HepG2 (cell line): Measurements from ENCODE around the gene GPR15LG.

Source experiments
- CTCF ChIP-seq: sonication (generic); formaldehyde crosslinking; IDR thresholded peaks from 2 replicates; pipeline ENCODE4 v1.5.0; 2020; ENCODE audit warnings: mild to moderate bottlenecking, missing genetic modification reagents, moderate library complexity
- FOXP1 ChIP-seq, 2 experiments: fragments of 450-650 bp in 1 of 2; IDR thresholded peaks; 2 replicates each; pipeline ENCODE4 v1.6.1; 2017 to 2018; ENCODE audit warnings: antibody characterized with exemption in 1 of 2
- KLF13 ChIP-seq: sonication (generic); formaldehyde crosslinking; IDR thresholded peaks from 2 replicates; pipeline ENCODE4 v1.4.0; 2020; ENCODE audit warnings: mild to moderate bottlenecking, missing genetic modification reagents
- PRDM15 ChIP-seq: sonication (generic); formaldehyde crosslinking; IDR thresholded peaks from 2 replicates; pipeline ENCODE4 v1.4.0; 2020; ENCODE audit warnings: missing genetic modification reagents
- TARDBP ChIP-seq: sonication (generic); formaldehyde crosslinking; IDR thresholded peaks from 2 replicates; pipeline ENCODE4 v1.8.0; 2022; ENCODE audit warnings: mild to moderate bottlenecking, missing genetic modification reagents
- TF ChIP-seq, protein P1 (sequence below): sonication (generic); formaldehyde crosslinking; IDR thresholded peaks from 2 replicates; pipeline ENCODE4 v1.4.0; 2020; ENCODE audit warnings: missing genetic modification reagents

DNA sequence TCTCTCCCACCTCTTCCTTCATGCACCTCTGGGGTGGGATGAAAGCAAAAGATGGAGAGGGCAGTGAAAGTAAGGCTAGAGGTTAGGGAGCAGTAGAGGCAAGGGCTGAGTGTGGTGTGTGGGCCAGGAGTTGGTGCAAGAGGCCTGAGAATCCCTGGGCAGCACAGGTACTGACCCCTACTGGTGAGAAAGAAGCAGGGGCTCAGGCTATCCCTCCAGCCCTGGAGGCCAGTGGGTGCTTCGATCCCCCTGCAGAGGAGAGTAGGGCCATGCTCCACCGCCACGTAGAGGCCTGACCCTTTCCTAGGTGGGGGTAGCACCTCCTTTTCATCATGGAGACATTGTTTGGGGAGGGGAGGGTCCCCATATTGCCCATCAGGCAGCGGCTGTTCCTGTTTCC lies 30.5 kb downstream of the GPR15LG start:
- TF ChIP-seq TARDBP (CRISPR knock-in tag) (no peak), CTCF (CRISPR knock-in tag) (peak; percentile 49), KLF13 (CRISPR knock-in tag) (no peak), FOXP1 (IDR thresholded peaks at IDR 0.05) (no peak), FOXP1 (CRISPR knock-in tag; IDR thresholded peaks at IDR 0.05) (no peak), PRDM15 (no peak)
- TF ChIP-seq, protein P1, sequence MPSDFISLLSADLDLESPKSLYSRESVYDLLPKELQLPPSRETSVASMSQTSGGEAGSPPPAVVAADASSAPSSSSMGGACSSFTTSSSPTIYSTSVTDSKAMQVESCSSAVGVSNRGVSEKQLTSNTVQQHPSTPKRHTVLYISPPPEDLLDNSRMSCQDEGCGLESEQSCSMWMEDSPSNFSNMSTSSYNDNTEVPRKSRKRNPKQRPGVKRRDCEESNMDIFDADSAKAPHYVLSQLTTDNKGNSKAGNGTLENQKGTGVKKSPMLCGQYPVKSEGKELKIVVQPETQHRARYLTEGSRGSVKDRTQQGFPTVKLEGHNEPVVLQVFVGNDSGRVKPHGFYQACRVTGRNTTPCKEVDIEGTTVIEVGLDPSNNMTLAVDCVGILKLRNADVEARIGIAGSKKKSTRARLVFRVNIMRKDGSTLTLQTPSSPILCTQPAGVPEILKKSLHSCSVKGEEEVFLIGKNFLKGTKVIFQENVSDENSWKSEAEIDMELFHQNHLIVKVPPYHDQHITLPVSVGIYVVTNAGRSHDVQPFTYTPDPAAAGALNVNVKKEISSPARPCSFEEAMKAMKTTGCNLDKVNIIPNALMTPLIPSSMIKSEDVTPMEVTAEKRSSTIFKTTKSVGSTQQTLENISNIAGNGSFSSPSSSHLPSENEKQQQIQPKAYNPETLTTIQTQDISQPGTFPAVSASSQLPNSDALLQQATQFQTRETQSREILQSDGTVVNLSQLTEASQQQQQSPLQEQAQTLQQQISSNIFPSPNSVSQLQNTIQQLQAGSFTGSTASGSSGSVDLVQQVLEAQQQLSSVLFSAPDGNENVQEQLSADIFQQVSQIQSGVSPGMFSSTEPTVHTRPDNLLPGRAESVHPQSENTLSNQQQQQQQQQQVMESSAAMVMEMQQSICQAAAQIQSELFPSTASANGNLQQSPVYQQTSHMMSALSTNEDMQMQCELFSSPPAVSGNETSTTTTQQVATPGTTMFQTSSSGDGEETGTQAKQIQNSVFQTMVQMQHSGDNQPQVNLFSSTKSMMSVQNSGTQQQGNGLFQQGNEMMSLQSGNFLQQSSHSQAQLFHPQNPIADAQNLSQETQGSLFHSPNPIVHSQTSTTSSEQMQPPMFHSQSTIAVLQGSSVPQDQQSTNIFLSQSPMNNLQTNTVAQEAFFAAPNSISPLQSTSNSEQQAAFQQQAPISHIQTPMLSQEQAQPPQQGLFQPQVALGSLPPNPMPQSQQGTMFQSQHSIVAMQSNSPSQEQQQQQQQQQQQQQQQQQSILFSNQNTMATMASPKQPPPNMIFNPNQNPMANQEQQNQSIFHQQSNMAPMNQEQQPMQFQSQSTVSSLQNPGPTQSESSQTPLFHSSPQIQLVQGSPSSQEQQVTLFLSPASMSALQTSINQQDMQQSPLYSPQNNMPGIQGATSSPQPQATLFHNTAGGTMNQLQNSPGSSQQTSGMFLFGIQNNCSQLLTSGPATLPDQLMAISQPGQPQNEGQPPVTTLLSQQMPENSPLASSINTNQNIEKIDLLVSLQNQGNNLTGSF (CRISPR knock-in tag), result no peak
